Stimulated activated CD4-positive, alpha-beta T cell treated with anti-CD3 and anti-CD28 coated beads, Interleukin-4, amount 100 ng/mL, for 48 hours (primary cell): ENCODE data around the gene SFXN5.
A peak's percentile ranks its signal among the peaks of the same experiment; 100 is the strongest.

Experiments used
- DNase-seq, 2 donors: peaks; one replicate each; pipeline ENCODE4 v3.0.0-alpha.2; 2020; ENCODE audit warnings: low read depth in 2 of 2

Gene SFXN5

DNA sequence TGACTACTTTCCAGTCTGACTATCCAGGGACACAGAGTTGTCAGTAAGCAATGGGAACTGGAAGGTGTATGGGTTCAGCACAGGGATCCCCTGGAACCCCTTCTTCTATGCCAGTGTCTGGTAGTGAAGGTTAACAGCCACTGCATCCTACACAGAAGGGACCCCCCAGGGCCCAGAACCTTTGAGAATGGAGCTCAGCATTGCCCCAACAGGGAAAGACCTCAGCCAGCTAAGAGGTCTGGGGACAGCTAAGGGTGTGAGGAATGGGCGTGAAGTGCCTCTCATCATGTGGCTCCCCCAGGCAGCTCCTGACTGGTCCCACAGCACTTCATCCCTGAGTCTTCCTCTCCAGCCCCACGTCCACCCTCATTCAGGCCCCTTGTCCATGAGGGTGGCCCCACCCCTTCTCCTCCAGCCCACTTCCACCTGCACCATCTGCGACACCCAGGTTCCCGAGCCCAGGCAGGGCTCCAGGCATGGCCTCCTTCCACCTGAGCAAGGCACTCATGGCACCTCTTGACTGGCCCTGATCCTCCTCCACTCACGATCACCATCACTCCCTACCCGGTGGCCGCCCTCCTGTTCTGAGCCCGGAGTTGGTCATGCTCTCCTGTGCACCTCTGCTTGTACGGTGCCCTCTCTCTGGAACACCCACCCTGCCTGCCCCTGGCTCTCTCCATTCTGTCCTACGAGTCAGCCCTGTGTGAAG lies 77.1 kb downstream of the SFXN5 start:
- no peak for DNase-seq

DNA sequence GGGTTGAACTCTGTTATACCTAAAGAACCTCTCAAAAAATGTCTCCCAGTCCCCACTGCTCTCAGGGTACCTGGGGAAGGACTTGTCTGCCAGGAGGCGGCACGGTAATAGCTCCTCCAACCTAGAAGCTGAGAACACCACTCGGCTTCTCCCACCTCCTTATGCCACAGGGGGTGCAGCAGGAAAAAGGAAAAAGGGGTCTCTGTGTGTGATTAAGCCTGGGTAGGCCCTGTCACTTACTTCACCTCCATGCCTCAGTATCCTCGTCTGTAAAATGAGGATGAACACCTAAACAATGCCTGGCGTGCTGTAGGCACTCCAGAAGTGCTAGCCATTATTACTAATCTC lies 77.6 kb downstream of the SFXN5 start:
- DNase-seq: no peak

DNA sequence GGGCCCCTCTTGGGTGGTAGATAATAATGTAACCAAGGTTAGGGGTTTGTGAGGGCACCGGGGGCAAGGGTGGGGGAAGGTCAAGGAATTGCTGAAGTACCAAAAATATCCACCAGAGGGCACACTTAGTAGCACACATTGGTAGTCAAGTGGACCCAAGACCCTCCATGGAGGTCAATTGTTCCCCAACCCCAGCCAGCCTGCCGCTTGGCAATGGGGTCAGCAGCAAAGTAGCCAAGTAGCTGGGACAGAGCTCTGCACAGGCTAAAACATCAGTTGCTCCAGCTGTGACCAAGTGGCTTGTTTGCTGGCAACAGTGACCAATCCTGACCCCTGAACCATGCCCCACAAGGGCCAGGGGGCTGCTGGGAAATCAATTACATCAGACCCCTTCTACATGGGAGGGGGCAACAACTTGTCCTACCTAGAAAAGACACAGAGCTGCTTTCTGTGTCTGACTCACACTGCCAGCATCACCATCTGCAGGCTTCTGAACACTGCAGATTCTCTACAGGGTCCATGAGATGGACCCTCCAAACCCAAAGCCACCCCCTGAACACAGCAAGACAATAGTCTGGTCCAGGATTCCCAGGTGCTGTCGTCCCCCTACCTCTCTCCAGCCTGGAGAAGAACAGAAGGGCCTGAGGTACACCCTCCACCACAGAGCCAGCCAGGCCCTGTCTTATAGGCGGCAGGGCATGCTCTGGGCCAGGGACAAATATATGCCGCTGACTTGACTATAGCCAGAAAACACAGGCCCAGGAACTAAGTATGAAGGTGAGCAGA lies 78.2 kb downstream of the SFXN5 start:
- peak; percentile 11 to 17 for DNase-seq

DNA sequence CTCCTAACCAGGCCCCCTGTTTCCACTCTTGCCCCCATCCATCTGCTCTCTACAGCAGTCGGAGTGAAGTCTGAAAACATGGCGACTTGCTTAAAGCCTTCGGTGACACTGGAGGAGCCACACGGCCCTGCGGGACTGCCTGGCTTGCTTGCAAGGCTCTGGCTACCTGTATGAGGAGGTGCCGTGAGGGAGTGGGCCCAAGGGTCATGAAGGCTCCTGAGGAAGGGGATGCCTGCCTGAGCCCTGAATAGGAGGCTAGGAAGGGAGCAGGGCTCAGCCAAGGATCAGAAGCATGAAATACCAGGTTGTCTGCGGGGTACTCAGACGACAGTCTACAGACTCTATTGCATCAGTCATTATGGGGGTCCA lies 78.8 kb downstream of the SFXN5 start:
- DNase-seq: no peak

DNA sequence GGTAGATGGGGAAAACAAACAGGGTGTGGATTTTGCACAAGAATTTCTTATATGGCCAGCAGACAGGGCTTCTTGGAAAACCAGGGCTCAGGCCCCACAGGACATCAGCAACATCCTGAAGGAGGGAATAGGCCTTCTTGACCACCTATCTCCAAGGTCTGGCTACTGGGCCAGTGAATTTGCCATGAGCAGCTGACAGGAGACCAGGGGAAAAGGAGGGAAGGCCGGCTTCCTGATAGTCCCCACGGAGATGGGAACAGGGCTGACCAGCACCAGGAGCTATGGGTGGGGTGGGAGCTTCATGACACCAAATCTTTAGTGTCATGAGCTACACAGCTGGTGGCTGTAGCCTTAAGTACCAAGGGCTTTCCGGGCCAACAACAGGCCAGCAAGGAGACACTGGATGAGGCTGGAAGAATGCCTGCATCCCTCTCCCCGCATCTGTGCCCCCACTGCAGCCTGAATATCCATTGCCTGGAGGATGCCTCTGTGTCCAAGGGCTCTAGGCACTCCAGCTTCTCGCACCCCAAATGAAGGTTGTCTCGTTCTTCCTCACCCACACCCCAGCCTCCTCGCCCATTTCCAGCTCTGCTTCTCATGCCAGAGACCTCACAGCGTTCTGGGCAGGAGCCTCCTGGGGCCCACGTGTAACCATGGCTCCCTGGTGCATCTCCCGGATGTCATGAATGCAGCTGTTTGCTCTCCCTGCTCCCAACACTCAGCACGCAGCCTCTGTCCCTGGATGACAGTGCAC lies 79.4 kb downstream of the SFXN5 start:
- DNase-seq: no peak

DNA sequence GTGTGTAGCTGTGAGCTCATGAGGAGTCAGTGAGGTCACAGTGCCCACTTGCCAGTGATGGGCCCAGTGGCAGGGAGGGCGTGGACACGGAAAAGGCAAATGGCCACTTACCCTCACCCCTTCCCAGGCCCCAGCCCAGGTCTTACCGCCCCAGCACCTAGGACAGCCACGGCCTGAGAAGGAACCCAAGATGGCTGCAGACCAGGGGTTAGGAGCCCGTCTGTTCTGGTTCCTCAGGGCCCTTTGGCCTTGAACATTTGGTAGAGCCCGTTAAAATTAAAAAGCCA lies 80.1 kb downstream of the SFXN5 start:
- no peak for DNase-seq

DNA sequence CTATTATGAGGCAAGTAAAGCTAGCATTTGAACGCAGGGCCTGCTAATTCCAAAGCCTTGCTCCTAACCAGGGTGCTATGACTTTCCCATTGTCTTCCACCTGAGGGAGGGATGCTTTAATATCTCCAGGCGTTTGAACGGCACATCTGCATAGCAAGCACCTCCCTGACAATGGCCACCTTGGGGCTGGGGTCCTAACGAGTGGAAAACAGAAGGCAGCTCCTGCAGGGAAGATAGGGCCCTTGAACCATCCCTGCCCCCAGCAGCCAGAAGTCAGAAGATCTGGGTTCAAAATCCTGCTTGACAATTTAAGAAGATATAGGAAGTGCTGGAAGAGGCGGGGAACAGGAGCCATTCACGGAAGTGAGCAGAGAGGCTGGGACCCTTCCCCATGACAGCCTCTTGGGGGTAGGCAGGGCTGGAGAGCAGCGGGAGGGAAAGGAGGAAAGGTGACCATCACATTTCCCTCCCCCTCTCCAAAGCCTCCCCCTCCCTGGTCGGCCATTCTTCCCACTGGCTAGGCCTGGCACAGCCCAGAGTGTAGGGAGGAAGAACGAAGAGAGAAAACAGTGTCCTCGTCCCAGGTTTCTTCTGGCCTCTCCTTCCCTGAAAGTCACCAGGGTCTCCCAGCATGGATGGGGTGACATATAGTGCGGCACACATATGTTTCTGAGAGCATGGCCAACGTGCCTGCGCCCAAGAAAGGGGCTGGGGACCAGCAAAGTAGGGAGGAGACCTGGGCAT lies 80.6 kb downstream of the SFXN5 start:
- no peak for DNase-seq

DNA sequence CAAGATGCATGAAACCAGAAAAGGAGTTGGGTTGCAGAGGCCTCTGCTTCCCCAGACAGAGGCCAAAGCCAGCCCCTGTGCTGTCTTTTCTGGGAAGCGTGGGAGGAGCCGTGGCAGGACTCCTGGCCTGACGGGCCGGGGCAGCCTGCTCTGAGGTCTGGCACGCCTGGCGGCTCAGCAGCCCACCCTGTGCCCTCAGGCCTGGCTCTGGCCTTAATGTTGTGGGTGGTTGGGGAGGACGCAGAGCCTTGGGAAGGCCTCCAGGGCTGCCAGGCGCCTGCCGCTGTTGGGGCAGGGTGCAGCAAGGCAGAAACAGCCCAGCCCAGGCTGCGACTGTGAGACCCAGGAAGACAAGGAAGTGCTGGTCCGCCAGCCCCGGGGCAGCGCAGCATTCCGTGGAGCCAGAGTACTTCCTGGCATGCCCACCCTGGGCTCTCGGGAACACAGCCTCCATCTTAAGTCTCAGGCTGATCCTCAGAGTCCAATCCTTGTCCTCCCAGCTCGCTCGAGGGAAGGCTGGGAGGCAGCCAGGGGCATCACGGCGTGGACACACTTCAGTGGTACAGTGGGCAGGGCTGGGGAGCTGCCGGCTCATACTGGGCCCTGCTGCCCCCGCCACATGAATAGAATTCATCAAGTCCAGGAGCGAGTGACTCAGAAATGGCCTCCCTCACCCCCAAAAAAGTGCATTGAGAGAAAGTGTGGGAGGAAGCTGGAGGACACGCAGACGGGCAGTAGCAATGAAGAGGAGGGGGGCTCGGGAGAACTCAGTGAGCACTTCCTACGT lies 81.5 kb downstream of the SFXN5 start:
- DNase-seq: no peak

DNA sequence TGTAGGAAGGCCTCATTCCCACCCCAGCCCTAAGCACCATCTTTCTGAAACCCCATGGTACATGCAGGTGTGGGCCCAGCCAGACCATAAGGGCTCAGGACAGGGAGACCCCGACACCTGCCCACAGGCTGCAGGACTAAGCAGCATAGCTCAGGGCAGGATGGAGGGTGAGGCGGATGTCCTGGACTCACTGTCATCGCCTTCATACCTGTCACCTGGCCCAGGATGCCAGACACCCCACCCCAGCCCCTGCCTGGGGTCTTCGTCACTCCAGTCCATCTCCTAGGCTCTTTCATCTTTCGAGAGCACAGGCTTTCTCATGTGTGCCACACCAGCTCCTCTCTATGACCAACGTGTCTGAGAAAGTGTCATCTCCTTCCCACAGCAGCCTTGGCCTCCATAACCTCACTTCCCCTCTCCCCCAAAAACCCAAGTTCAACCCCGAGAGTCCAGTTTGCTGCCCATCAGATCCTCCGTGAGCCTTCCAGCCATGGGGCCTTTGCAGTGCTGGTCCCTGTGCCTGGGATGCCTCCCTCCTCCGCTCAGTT lies 82.7 kb downstream of the SFXN5 start:
- no peak for DNase-seq

DNA sequence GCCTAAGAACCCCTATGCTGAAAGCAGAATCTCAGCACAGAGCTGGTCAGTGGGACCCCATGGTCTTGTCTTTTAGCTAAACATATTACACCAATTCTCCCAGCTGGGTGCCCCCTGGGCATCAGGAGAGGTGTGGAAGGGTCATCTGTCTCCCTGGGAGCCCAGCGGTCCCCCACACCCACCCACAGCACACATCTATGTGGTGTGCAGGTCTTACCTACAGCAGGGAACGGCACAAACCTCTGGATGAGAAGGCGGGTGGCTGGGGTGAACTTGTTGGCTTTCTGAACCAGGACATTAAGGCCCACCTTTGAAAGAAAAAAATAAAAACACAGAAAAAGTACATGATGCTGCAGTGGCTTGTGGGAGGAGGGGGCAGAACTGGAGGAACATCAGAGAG lies 83.5 kb downstream of the SFXN5 start:
- no peak for DNase-seq

DNA sequence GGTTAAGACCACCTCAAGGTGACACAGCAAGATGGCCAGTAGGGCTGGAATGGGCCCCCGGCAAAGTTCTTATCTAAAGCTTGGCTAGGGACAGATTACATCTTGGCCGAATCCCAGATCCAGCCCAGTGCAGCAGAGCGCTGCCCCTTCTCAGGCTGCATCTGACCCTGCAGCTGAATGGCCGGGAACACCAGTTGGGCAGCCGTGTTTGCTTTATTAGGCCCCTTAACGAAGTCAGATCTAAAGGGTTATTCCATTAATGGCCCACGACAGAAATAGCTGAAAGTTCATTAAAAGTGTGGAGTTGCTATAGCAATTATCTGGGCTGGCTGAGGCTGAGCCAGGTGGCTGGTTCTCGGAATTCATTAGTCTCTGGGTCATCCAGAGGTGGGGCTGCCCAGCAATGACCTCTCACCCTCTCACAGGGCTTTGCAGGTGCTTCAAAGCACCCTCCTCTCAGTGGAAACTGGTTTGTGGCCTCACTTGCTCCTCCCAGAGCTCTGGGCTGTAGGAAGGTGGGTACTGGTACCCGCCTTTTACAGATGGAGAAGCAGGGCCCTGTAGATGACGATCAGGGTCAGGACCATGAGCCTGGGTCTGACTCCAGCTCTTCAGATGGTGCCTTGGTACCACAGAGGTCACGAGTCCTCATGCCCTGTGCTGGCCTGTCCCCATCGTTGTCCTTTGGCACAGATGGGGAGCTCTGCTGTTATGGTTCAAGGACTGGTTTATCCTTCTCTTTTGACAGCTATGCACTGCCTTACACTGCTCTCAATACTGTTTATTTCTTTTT lies 85.4 kb downstream of the SFXN5 start:
- DNase-seq: no peak

DNA sequence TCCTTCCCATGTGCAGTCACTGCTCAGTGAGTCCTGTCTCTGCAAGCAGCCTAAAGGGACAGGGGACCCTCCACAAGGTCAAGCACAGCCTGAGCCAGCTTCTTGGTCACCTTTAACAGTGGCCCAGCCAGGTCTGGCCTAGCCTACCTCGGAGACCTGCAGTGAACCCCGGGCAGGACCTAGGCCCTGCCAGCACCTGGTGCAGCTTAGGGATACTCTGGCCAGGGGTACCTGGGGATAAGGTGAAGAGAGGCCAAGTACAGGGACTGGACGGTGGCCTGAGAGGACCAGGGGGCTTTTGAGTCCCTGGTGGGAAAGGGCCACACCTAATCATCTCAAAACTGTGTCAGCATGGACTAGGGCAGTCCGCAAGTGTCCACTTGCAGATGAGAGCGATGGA lies 86.4 kb downstream of the SFXN5 start:
- no peak for DNase-seq

DNA sequence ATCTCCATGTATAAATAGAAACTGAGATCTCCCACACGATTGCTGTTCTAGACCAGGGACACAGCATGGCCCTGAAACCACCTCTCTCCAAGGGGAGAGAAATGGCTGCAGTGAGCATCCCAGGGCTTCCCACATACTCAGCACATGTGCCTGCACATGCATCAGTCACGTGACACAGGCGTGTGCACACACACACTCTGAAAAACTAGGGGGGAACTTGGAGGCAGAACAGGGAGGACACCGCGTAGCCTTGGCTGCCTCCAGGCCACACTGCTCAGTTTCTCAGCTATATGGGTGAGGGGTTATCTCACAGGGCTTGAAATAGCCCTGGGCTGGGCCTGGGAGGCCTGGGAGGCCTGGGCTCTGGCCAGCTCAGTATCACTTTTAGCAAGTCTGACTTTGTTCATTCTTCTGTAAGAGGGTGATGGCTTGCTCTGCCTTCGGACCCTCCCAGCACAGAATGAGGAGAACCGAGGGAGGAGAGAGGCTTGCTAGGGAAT lies 87.3 kb downstream of the SFXN5 start:
- no peak for DNase-seq

DNA sequence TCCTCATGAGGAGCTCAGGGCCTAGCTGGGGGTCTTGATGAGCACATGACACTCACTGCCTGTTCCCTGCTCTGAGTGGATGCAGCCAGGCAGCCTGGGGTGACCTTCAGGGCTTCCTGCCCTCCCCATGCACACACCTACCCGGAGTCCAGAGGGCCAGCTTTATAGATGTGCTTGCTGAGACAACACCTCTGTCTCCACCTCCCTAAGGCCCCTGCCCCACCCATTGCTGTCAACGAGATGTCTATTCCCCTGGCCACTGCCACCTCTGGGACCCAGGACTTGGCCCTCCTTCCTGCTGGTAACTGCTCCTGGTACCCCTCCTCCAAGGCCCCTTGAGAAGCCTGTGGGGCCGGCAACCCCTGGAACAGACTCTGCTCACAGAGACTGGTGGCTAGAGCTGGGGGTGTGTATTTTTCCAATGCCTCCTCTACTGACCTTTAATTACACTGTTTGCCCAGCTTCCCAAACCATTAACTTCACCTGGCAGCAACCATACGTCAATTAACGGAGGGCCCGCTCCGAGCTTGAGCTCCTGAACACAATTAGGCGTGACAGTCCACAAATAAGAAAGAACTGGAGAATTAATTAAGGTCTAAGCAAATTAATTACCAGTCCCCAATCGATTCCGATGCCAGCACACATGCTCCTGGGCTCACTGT lies 87.9 kb downstream of the SFXN5 start:
- DNase-seq: no peak

DNA sequence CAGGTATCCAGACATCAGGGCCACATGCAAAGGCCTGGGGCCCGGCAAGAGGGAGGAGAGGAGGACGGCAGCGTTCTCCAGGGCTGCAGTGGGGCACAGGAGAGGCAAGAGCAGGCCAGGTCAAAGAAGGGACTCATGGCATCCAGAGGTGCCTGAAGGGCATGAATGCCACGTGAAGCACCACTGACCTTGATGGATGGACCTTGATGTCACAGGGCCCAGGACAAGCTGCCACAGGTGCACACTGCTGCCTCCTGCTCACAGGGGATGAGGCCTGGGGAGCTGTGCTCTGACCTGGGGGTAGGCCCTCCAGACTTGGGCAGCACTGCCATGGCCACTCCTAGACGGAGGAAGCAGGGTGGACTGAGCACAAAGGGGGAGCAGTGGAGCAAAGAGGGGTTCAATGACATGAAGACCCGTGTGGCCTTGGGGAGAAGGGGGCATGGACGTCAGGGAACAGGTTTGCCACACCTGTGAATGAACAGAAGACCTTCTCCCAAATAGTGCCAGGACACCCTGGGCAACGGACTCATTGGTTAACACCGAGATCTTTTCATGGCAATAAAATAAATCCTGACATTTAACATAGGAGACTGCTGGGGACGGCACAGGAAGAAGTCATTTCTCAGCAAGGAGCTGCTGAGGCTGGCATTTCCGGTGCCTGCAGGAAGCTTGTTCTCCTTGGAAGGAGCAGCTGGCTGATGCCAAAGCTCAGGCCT lies 88.6 kb downstream of the SFXN5 start:
- no peak for DNase-seq

DNA sequence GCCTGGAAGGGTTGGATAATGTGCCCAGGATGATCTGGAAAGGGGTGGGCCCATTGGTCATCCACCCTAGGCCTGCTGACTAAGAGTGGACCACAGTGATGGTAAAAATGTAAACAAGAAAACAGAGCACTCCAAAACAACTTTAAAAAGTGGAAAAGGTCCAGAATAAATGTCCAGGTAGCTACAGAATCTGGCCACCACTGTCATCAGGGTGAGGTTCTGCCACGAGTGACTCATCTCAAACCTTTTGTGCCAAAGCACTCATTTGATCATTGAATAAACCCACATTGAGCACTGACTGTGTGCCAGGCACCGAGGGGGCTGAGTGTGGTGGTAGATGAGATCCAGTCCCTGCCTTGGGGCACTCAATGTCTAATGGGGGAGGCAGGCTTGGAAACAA lies 89.3 kb downstream of the SFXN5 start:
- DNase-seq: no peak

DNA sequence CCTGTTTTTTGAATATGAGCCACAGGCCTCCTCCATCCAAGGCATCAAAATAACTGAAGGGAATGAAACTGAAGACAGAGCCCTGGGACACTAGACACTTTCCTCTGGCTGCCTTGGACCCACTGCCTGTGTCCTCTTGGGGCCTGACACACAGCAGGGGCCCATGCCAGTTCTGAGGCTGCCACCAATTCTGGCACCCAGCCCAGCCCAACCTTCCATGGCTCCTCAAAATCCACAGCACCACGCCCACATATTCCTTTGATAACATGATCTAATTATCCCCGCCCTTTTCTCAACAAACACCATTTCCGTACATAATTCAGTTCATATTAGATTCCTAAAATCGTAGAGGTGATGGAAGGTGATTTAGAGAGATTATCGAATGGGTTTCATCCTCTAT lies 90.0 kb downstream of the SFXN5 start:
- no peak for DNase-seq

DNA sequence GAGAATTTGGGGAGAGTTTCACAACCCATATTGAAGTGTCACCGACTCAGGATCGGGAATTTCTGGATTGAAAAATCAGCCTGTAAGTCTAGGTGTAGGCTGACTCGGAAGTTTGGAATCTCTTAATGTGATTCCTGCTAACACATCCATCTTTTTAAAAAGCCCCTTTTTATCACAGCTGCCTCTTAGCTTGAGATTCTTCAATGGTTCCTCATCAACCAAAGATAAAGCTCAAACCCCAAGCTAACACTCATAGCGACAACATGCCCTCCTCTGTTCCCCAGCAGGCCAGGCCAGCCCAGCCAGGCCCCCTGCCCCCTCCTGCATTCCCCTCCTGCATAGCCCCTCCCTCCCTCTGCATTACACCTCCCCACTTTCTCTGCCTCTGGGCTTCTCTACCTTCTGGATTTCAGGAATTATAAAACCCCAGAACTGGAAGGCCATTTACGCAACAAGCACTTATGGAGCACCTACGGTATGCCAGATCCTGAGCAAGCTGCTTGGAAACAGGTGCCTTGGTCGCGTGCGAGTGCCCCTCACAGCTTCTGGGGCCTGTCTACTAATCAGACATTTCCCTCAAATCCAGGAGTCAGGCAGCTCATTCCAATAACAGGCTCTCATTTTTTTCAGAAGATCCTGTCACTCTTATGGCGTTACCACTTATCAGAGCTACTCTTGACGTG lies 90.8 kb downstream of the SFXN5 start:
- no peak for DNase-seq

DNA sequence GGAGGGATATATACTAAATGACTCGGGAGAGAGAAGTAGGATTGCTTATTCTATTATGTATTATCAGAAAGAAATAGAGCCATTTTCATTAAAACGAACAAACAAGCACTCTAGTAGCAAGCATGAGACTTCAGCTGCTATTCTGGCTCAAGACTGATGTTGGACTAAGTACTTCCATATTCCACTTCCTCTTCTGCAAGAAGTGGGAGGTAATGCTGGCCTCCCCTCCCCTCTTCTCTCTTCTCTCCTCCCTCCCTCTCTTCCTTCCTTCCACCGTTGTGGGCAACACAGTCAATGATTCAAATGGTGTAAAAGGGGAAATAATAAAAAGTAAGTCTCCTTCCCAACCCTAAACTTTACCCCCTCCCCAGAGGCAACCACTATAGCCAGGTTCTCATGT lies 91.6 kb downstream of the SFXN5 start:
- no peak for DNase-seq
